Neural cell (in vitro differentiated cells): ENCODE data around the gene UBE2D4.

Source experiments
- EP300 ChIP-seq: fragments of 450-650 bp; conservative IDR thresholded peaks from 2 replicates; pipeline ENCODE4 v1.6.1; 2014; ENCODE audit warnings: antibody characterized with exemption, mild to moderate bottlenecking, moderate library complexity; ENCODE audit not compliant: poor library complexity, severe bottlenecking
- EZH2 ChIP-seq: fragments of 200-600, 300-800 bp; shearing (Covaris generic), sonication (generic); IDR thresholded peaks from 2 replicates; pipeline ENCODE4 v1.6.1; 2014; ENCODE audit warnings: antibody characterized with exemption, low read length, borderline replicate concordance, mild to moderate bottlenecking; ENCODE audit not compliant: insufficient read depth, poor library complexity, severe bottlenecking
- MXI1 ChIP-seq: fragments of 450-650 bp; conservative IDR thresholded peaks from 2 replicates; pipeline ENCODE4 v1.6.1; 2014; ENCODE audit warnings: antibody characterized with exemption, mild to moderate bottlenecking; ENCODE audit not compliant: poor library complexity, severe bottlenecking
- POLR2AphosphoS5 ChIP-seq: IDR thresholded peaks from 2 replicates; pipeline ENCODE4 v1.6.1; 2012
- SMC3 ChIP-seq: fragments of 450-650 bp; conservative IDR thresholded peaks from 2 replicates; pipeline ENCODE4 v1.6.1; 2014; ENCODE audit warnings: antibody characterized with exemption, mild to moderate bottlenecking, moderate library complexity; ENCODE audit not compliant: poor library complexity
- TAF1 ChIP-seq: IDR thresholded peaks from 2 replicates; pipeline ENCODE4 v1.6.1; 2012; ENCODE audit warnings: low read depth
- TF ChIP-seq, protein P1 (sequence below): fragments of 450-650 bp; IDR thresholded peaks from 2 replicates; pipeline ENCODE4 v1.5.1; 2014; ENCODE audit warnings: antibody characterized with exemption, mild to moderate bottlenecking, moderate library complexity; ENCODE audit not compliant: poor library complexity, severe bottlenecking
- TF ChIP-seq, protein P2 (sequence below): IDR thresholded peaks from 2 replicates; pipeline ENCODE4 v1.6.1; 2012; ENCODE audit warnings: borderline replicate concordance

- TF ChIP-seq, protein P1, sequence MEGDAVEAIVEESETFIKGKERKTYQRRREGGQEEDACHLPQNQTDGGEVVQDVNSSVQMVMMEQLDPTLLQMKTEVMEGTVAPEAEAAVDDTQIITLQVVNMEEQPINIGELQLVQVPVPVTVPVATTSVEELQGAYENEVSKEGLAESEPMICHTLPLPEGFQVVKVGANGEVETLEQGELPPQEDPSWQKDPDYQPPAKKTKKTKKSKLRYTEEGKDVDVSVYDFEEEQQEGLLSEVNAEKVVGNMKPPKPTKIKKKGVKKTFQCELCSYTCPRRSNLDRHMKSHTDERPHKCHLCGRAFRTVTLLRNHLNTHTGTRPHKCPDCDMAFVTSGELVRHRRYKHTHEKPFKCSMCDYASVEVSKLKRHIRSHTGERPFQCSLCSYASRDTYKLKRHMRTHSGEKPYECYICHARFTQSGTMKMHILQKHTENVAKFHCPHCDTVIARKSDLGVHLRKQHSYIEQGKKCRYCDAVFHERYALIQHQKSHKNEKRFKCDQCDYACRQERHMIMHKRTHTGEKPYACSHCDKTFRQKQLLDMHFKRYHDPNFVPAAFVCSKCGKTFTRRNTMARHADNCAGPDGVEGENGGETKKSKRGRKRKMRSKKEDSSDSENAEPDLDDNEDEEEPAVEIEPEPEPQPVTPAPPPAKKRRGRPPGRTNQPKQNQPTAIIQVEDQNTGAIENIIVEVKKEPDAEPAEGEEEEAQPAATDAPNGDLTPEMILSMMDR, result no peak
- TF ChIP-seq, protein P2, sequence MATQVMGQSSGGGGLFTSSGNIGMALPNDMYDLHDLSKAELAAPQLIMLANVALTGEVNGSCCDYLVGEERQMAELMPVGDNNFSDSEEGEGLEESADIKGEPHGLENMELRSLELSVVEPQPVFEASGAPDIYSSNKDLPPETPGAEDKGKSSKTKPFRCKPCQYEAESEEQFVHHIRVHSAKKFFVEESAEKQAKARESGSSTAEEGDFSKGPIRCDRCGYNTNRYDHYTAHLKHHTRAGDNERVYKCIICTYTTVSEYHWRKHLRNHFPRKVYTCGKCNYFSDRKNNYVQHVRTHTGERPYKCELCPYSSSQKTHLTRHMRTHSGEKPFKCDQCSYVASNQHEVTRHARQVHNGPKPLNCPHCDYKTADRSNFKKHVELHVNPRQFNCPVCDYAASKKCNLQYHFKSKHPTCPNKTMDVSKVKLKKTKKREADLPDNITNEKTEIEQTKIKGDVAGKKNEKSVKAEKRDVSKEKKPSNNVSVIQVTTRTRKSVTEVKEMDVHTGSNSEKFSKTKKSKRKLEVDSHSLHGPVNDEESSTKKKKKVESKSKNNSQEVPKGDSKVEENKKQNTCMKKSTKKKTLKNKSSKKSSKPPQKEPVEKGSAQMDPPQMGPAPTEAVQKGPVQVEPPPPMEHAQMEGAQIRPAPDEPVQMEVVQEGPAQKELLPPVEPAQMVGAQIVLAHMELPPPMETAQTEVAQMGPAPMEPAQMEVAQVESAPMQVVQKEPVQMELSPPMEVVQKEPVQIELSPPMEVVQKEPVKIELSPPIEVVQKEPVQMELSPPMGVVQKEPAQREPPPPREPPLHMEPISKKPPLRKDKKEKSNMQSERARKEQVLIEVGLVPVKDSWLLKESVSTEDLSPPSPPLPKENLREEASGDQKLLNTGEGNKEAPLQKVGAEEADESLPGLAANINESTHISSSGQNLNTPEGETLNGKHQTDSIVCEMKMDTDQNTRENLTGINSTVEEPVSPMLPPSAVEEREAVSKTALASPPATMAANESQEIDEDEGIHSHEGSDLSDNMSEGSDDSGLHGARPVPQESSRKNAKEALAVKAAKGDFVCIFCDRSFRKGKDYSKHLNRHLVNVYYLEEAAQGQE, result no peak
- no peak for TF ChIP-seq POLR2AphosphoS5
- TF ChIP-seq EZH2, result no peak
- no peak for TF ChIP-seq EP300
- TF ChIP-seq MXI1, result no peak
- no peak for TF ChIP-seq SMC3
- TF ChIP-seq TAF1, result no peak
Measured at GRCh38 chr7:43944286-43944685, 18.1 kb downstream of the UBE2D4 start.
